ENCODE results near the gene NPVF. TPM values are rescaled to one million over a fixed set of nuclear protein-coding genes. Genes with fewer than 3 reads are reported as not detected.

The NPVF gene
- total RNA-seq, 1 donor from 2014 or later, result not detected

- no peak for DNase-seq
Observed at GRCh38 chr7:25234336-25234735, 6.0 kb upstream of the NPVF start.

GRCh38 chr7:25223206-25223605, 5.1 kb downstream of the NPVF start:
- DNase-seq, result no peak

GRCh38 chr7:25222666-25223065, 5.6 kb downstream of the NPVF start:
- DNase-seq, result no peak

- DNase-seq, result no peak
Observed at GRCh38 chr7:25221009-25221408, 7.3 kb downstream of the NPVF start.

- no peak for DNase-seq
Observed at GRCh38 chr7:25218191-25218590, 10.1 kb downstream of the NPVF start.

- no peak for DNase-seq
Observed at GRCh38 chr7:25216837-25217236, 11.4 kb downstream of the NPVF start.

GRCh38 chr7:25215694-25216335, 12.5 kb downstream of the NPVF start:
- DNase-seq, result no peak

- DNase-seq, result no peak
Observed at GRCh38 chr7:25208525-25209221, 19.6 kb downstream of the NPVF start.

- no peak for DNase-seq
Observed at GRCh38 chr7:25207887-25208286, 20.4 kb downstream of the NPVF start.

- no peak for DNase-seq
Observed at GRCh38 chr7:25206765-25207164, 21.5 kb downstream of the NPVF start.

- DNase-seq, result no peak
Observed at GRCh38 chr7:25196132-25196896, 32.0 kb downstream of the NPVF start.

GRCh38 chr7:25194036-25194435, 34.2 kb downstream of the NPVF start:
- no peak for DNase-seq

- no peak for DNase-seq
Observed at GRCh38 chr7:25192043-25192442, 36.2 kb downstream of the NPVF start.

GRCh38 chr7:25189197-25189596, 39.1 kb downstream of the NPVF start:
- no peak for DNase-seq

GRCh38 chr7:25187932-25188331, 40.4 kb downstream of the NPVF start:
- DNase-seq, result no peak

- DNase-seq, result no peak
Observed at GRCh38 chr7:25186436-25186835, 41.9 kb downstream of the NPVF start.

GRCh38 chr7:25181532-25181931, 46.8 kb downstream of the NPVF start:
- no peak for DNase-seq

GRCh38 chr7:25180946-25181345, 47.3 kb downstream of the NPVF start:
- no peak for DNase-seq

GRCh38 chr7:25180592-25180923, 47.7 kb downstream of the NPVF start:
- no peak for DNase-seq

- DNase-seq, result peak; percentile 79
Observed at GRCh38 chr7:25179771-25180591, 48.3 kb downstream of the NPVF start.

GRCh38 chr7:25179325-25179724, 49.0 kb downstream of the NPVF start:
- no peak for DNase-seq

All from occipital lobe (tissue), 2 donors.